ENCODE data around the gene CTBP2.

The CTBP2 gene

DNA sequence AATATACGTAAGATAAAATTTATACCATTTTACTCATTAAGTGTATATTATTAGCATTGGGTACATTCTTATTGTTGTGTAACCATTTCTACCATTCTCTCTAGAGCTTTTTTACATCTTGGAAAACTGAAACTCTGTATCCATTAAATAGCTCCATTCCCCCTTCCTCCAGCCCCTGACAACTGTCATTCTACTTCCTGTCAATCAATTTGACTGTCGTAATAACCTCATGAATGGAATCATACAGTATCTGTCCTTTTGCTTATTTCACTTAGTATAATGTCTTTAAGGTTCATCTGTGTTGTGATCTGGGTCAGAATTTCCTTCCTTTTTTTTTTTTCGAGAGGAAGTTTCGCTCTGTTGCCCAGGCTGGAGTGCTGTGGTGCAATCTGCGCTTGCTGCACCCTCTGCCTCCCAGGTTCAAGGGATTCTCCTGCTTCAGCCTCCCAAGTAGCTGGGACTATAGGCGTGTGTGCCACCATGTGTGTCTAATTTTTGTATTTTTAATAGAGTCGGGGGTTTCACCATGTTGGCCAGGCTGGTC is 202.9 kb downstream of the CTBP2 start:
- no peak for DNase-seq

DNA sequence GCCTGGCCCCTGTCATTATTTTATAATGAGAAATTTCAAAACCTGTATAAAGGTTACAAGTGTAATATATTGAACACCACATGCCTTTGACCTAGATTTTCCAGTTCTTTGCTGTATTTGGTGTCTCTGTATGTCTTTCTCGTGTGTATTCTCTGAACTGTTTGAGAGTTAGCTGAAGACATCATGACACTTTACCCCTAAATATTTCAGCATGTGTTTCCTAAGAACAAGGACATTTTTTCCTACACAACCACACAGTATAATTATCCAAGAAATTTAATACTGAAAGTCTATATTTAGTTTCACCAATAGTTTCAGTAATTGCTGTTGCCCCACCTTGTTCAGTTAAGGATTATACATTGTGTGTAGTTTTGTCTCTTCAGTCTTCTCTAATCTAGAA is 203.6 kb downstream of the CTBP2 start:
- DNase-seq: no peak

DNA sequence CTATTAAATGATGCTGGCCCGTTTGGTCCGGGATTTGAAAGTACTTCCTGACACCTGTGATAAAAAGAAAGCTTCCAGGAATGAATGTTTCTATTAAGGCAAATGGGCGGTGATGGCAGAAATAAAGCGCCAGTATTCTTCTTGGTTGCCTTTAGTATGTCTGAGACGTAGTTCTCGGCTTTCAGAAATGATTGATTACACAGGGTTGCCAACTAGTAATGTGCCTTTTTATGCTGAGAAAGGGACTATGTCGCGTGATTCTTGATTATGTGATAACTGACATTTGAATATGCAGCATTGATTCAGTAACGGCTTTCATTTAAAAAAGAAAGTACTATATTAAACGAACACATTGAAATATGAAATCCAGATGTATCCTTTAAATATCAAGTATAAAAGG is 204.5 kb downstream of the CTBP2 start:
- no peak for DNase-seq

DNA sequence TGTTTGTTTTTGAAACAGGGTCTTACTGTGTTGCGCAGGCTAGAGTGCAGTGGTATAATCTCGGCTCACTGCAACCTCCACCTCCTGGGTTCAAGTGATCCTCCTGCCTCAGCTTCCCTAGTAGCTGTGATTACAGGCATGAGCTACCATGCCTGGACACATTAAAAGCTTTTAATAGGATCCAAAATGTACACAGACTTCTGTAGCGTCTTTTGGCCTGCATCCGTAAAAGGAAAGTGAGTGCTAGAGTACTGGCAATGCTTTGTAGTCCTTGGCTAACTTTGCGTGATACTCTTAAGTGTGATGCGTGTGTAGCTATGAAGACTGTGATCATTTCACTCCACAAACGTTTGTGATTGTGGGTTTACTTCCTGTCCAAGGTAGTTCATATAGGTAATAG is 205.1 kb downstream of the CTBP2 start:
- no peak for DNase-seq

DNA sequence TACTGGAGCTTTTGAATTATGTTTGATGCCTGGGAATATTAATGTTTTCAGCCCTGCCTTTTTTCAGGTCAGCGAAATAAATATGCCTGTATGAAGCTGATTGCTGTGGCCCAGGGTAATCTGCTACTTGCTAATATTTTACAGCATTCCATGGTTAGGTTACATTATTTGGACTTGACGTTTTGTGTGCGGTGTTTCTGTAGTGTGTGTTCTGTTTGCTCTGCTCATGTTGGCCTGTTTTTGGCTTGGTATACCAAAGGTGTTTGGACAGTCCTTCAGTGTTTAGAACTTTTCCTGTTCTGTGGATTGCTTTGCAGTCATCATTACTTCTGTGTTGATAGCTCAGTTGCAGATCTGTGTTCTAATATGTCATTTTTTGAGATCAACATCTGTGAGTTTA is 206.9 kb downstream of the CTBP2 start:
- no peak for DNase-seq

DNA sequence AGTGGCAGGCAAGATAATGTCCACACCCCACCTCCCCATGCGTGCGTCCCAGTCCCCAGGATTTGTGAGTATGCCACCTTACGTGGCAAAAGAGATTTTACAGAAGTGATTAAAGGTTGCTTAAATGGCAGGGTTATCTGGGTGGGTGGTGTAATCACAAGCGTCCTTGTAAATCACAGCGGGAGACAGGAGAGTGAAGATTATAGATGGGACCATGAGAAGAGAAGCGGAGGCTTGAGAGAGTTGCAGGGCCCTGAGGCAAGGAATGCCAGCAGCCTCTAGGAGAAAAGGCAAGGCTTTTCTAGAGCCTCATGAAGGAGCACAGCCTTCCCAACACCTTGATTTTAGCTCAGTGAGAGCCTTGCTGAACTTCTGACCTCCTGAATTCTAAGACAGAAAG is 208.2 kb downstream of the CTBP2 start:
- no peak for DNase-seq

DNA sequence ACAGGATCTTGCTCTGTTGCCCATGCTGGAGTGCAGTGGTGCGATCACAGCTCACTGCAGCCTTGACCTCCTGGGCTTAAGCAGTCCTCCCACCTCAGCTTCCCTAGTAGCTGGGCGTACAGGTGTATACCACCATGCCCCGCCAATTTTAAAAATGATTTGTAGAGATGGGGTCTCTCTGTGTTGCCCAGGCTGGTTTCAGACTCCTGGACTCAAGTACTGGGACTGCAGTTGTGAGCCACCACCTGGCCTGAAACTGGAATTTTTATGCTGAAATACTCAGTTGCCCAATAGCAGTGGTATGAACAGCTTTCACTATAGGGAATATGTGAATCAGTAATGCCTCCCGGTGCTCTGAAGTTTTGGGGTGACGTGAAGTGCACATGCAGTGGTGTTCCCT is 210.8 kb downstream of the CTBP2 start:
- no peak for DNase-seq

DNA sequence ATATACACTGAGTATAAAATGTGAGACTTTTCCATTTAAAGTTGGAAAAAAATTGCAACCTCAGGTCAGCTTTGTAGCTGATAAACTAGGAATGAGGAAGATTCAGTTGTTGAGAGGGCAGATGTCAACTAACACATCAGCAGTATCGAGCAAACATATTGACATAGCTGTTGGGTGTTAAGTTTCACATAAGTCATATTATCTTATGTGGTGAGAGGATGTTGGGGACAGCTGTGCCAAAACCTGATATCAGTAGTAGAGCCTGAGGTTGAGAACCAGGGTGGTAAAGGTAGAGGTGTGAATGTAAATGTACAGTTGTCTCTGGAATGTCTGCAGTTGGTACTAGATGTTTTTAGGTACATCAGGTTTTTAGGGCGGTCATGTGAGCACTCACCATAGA is 213.4 kb downstream of the CTBP2 start:
- DNase-seq: no peak

DNA sequence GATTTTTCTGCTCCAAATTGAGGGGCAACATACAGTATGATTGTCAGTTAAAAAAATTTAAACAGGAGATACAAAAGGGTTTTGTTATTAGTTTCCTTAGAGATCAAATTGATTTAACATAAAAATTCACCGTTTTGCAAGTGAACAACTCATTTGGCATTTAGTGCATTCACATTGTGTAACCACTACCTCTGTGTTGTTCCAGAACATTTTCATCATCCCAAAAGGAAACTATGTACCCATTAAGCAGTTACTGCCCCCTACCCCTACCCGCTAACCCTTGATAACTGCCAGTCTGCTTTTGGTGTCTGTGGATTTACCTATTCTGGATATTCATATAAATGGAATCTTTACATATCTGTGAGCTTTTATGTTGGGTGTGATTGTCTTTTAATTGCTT is 215.4 kb downstream of the CTBP2 start:
- DNase-seq: no peak

DNA sequence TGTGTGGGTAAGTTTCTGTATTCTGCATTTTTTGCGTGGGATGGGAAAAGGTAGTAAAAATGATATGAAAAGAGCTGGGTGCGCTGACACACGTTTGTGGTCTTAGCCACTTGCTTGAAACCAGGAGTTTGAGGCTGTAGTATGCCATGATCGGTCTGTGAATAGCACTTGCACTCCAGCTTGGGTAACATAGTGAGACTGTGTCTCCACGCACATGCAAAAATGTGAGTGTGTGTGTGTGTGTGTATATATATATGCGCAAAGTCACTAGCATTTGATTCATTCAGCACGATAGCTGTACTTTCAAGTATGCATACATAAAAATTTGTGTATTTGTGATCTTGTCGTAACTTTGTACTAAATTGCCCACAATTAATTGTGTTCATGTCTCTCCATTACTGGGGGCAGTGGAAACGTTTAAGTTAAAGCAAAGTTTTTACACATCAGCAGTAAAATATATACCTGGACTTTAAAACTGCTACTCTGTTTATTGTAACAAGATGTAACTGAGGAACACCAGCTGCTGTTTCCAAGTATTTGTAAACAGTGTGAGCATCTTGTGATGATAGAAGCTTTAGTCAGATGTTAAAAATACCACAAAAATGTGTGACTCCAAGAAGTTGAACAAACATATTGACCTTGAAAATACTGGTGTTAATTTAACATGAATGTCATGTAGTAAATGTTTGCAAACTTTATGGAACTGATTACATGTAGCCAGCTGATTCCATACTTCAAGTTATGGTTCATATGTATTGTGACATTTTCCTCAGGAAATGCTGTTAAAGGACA is 216.9 kb downstream of the CTBP2 start:
- DNase-seq: no peak

DNA sequence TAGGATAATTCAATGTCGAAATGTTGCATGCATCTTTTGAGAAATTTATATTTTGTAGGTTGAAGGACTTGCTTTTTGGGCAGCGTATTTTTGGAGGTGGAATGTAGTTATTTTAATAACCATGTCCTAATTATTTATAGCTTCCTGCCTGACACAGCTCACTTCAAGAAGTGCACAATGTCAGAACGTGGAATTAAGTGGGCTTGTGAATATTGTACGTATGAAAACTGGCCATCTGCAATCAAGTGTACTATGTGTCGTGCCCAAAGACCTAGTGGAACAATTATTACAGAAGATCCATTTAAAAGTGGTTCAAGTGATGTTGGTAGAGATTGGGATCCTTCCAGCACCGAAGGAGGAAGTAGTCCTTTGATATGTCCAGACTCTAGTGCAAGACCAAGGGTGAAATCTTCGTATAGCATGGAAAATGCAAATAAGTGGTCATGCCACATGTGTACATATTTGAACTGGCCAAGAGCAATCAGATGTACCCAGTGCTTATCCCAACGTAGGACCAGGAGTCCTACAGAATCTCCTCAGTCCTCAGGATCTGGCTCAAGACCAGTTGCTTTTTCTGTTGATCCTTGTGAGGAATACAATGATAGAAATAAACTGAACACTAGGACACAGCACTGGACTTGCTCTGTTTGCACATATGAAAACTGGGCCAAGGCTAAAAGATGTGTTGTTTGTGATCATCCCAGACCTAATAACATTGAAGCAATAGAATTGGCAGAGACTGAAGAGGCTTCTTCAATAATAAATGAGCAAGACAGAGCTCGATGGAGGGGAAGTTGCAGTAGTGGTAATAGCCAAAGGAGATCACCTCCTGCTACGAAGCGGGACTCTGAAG is 217.8 kb downstream of the CTBP2 start:
- DNase-seq: no peak

DNA sequence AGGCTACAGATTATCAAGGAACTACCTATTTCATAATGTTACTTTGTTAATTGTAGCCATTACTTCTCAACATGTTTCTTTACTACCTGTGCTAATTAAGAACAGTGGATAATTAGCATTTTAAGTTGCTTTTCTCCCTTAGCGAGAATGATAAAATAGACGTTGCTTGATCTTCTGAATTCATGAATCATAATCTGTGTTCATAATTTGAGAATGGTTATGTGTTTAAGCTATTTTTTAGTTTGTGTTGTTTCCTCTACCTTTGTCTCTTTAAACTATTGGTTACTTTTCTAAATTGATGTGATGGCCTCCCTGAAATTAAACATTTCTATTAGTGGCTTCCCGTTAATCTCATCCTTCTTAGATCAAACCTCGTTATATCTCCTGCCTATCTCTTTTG is 218.5 kb downstream of the CTBP2 start, which contains the start of gene ZRANB1:
TSS of gene ZRANB1 (plus strand) at position 301 of the 400 bp plus-strand sequence. CDS start 371 bp downstream, outside the sequence.
- DNase-seq: no peak

DNA sequence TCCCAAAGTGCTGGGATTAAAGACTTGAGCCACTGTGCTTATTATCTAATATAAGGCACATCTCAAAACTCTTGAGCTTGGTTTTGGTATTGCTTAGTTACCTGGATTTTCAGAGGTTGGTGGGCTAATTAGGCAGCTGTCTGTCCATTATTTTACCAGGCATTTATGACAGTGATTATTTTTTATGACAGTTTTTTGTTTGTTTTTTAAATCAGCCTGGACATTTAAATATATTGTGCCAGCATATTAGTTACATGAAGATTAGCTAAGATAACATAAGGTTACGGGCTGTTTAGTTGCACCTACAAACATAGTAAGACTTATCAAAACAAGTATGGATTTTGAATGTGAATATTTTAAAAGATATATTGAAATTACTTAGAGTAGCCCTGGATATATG is 221.1 kb downstream of the CTBP2 start:
- DNase-seq: no peak

DNA sequence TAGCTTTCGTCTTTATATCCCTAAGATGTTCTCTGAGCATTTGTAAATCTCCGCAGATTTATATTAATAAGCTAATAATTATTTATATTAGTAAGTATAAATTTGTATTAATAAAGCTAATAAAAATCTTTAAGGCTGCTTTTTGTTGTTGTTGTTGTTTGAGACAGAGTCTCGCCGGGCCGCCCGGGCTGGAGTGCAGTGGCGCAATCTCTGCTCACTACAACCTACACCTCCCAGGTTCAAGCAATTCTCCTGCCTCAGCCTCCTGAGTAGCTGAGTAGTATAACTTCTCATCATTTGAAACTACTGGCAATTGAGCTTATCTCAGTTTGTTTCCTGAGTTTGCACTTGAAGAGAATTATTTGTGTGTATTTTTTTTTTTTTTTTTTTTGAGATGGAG is 223.6 kb downstream of the CTBP2 start:
- no peak for DNase-seq

DNA sequence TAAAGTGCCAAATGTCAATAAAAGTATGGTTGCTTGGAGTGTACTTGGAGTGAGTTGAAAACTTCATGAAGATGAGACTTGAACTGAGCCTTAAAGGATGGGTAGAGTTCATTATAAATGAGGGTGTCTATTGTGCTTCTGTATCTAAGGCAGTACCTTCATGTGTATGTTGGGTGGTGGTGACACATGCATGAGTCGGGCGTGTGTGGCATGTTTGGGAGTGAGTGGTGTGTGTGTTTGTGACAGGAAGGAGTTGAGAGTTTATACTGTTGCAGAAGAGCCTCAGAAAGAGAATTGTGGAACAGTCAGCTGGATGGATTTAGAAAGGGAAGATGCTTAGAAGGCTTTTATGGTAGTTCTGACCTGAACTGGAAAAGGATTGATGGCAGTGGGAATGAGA is 224.4 kb downstream of the CTBP2 start:
- no peak for DNase-seq

Measured in NCI-H446 (cell line).